Psoas muscle (tissue), 8 donors: ENCODE results near the gene ATP1B1. TPM values are rescaled to one million over a fixed set of nuclear protein-coding genes. Genes with fewer than 3 reads are reported as not detected.

ENCODE experiments used
- ATAC-seq, 4 donors: fragments of 200-7000 bp; cut with Tn5 transposase; one replicate each; pipeline ENCODE4 v1.9.1; 2020; ENCODE audit warnings: moderate library complexity in 3 of 4, mild to moderate bottlenecking in 2 of 4
- DNase-seq, 2 donors: peaks; one replicate each; pipeline ENCODE4 v3.0.0-alpha.2; 2020
- H3K27ac ChIP-seq: fragments of 200-600 bp; one replicate; pipeline ENCODE4 v1.8.0; 2022
- H3K27me3 ChIP-seq, 3 donors: fragments of 200-600 bp in 1 of 3; one replicate each; pipeline versions ENCODE4 v1.6.1 to v1.8.0; 2013 to 2022; ENCODE audit warnings: low read length in 2 of 3, mild to moderate bottlenecking in 2 of 3, moderate library complexity in 1 of 3; ENCODE audit not compliant: insufficient read depth in 3 of 3
- H3K36me3 ChIP-seq, 2 donors: fragments of 200-600 bp in 1 of 2; one replicate each; pipeline versions ENCODE4 v1.6.1 to v1.8.0; 2013 to 2022; ENCODE audit warnings: low read depth in 1 of 2, mild to moderate bottlenecking in 1 of 2, moderate library complexity in 1 of 2; ENCODE audit not compliant: insufficient read depth in 1 of 2
- H3K4me1 ChIP-seq: fragments of 200-600 bp; one replicate; pipeline ENCODE4 v1.8.0; 2022
- H3K4me3 ChIP-seq: fragments of 200-600 bp; one replicate; pipeline ENCODE4 v1.8.0; 2022; ENCODE audit warnings: mild to moderate bottlenecking
- H3K9me3 ChIP-seq: fragments of 200-600 bp; one replicate; pipeline ENCODE4 v1.8.0; 2022
- CTCF ChIP-seq: fragments of 200-600 bp; IDR thresholded peaks from one replicate; pipeline ENCODE4 v1.8.0; 2022; ENCODE audit warnings: antibody characterized with exemption
- WGBS, 3 donors: extraction: QIAGEN DNeasy Blood & Tissue Kit; methylation state at CpG; one replicate each; pipeline versions ENCODE4 v1.1.6 to v1.1.7; 2013; 5-methylcytosine and 5-hydroxymethylcytosine counted together
- intact Hi-C, 2 donors: fragments of 100-400 bp; cut with DNase I; formaldehyde crosslinking; loops; one replicate each; pipeline versions ENCODE4 v1.11.0 to v1.14.2; 2022
- long read RNA-seq, 2 donors: library from polyadenylated mRNA; unstranded; transcript quantifications; one replicate each; pipeline ENCODE4 v2.0.0, GENCODE V29; 2021
- polyA plus RNA-seq, 3 donors: library from polyadenylated mRNA; stranded (reverse); fragments of 200-250 nt; gene quantifications; one replicate each; pipeline ENCODE4 v1.2.3, GENCODE V29; 2013
- total RNA-seq, 4 donors: library from RNA; stranded (reverse); fragmentation: NEBNext Ultra II Directional in 2 of 4; extraction: Animal tissue kit (Norgen Biotek cat#: 25700) in 2 of 4; gene quantifications; one replicate each; pipeline versions ENCODE4 v1.2.1 to v1.2.4, GENCODE V29; 2021 to 2023
- donor health status: healthy with polysubstance abuse.
- donor health status: DM: no; HTN: no; CAD: no; lungs with moderate emphysema.
- donor health status: Bipolar disorder and iron deficiency.
- donor health status: healthy.
- donor health status: DM: yes; HTN: yes; CAD: no.
- donor health status: DM: no; HTN: no; CAD: no.
- donor health status: DM: no; HTN: no; CAD: no.
- donor health status: DM: yes; HTN: yes; CAD: no.

ATP1B1 gene
- total RNA-seq (1,000 to 10,000 TPM in 2 of 4 donors, 100 to 1,000 TPM in 2; 290 to 1,098 (median 779) TPM), polyA plus RNA-seq (100 to 1,000 TPM; 176 to 263 (median 228) TPM)
- long read RNA-seq, donor 1, transcript ATP1B1-201 (6 exons, 1,883 nt), result major isoform, 33 of 55 reads
- long read RNA-seq, donor 1, partial matches to known transcripts, result 16 of 55 reads
- long read RNA-seq, donor 1, other reads (novel, unspliced or antisense), result 6 of 55 reads
- long read RNA-seq, donor 2, transcript ATP1B1-201 (6 exons, 1,883 nt), result major isoform, 91 of 144 reads
- long read RNA-seq, donor 2, partial matches to known transcripts, result 41 of 144 reads
- long read RNA-seq, donor 2, other reads (novel, unspliced or antisense), result 12 of 144 reads

- WGBS, 3 donors, result 0 to 1% (median 0%) methylated on average over 40 to 100 of the region's 100 CpGs
- peaks cover 24% of the 10 kb centered on the region for H3K4me1 ChIP-seq
Observed at GRCh38 chr1:169106095-169106920, at the start of gene ATP1B1. Gene ATP1B1, plus strand, starts transcription at chr1:169106690. Its CDS starts 140 bp downstream, at chr1:169106830.

GRCh38 chr1:169059421-169059820 lies 47.1 kb upstream of the ATP1B1 start:
- DNase-seq (no peak), ATAC-seq (peak in 1 of 4 donors; percentile 38)
- H3K4me1 ChIP-seq, result peaks cover 8% of the 10 kb centered on the region
- no peaks in the 10 kb centered on the region for H3K27me3 ChIP-seq
- peaks cover 4% of the 10 kb centered on the region for H3K9me3 ChIP-seq
- WGBS, 3 donors, result 78 to 87% (median 81%) methylated on average over 1 of the region's 1 CpG
- intact Hi-C loops, result no loop called here
- no peak for TF ChIP-seq CTCF
- H3K4me3 ChIP-seq, result no peak overlapping the region
- no peaks in the 10 kb centered on the region for H3K36me3 ChIP-seq
- no peak overlapping the region for H3K27ac ChIP-seq

More at GRCh38 chr1:169106095-169106920, at the start of gene ATP1B1:
- H3K27ac ChIP-seq, result peak within 1 kb of the TSS; percentile 96
- intact Hi-C loops, result loop anchor here (2.0 to 10.0 kb wide), 5 partner anchors 212 to 642 kb away; no protein-coding TSS in a partner anchor
- H3K4me3 ChIP-seq, result peak within 1 kb of the TSS; percentile 100
- H3K9me3 ChIP-seq, result no peaks in the 10 kb centered on the region
- no peaks in the 10 kb centered on the region for H3K27me3 ChIP-seq
- peak; percentile 63 for TF ChIP-seq CTCF
- peaks cover 0 to 33% of the 10 kb centered on the region in 2 donors for H3K36me3 ChIP-seq
- ATAC-seq, result peak; percentile 74 to 85 (median 80)
- peak; percentile 89 to 95 for DNase-seq

GRCh38 chr1:169060043-169060722 lies 46.3 kb upstream of the ATP1B1 start:
- TF ChIP-seq CTCF, result no peak
- Histone ChIP-seq H3K36me3 (no peaks in the 10 kb centered on the region), H3K27me3 (no peaks in the 10 kb centered on the region), H3K4me1 (peaks cover 8% of the 10 kb centered on the region), H3K27ac (peak overlapping the region; percentile 3), H3K9me3 (peaks cover 4% of the 10 kb centered on the region), H3K4me3 (no peak overlapping the region)
- WGBS, 3 donors, result 57 to 75% (median 67%) methylated on average over 9 of the region's 9 CpGs
- intact Hi-C loops, result no loop called here
- DNase-seq (peak; percentile 26 to 63), ATAC-seq (peak; percentile 48 to 88 (median 78))

DNA sequence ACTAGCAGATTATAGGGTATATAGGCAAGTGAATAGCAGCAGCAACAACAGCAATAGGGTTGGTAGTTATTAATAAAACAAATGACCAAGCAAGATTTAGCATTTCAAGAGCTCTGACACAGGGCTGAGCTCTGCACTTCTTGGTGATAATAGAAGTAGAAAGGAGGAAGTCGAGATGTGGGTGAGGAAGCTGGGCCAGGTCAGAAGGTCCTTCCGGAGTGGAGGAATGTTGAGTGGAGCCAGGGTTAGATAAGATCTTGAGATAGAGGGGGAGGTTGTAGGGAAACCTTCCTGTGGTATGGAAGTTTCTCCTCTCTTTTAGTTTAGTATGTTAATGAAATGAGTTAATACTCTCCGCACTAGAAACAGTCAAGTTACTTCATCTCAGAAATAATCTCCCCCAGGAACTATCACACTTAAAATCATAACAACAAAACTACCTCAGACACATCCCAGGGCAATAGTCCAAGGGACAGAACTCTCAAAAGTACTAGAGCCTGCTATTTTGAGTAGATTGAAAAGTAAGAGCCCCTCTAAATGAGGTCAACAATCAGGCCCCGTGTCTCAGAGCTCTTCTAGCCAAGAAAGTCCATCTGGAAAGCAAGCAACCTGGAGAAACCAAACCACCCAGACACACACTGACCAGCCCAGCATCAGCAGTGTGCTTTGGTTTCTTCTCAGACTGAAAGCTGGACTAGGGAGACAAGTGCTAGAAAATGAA lies 45.4 kb upstream of the ATP1B1 start:
- peak overlapping the region; percentile 3 for H3K27ac ChIP-seq
- no peak overlapping the region for H3K4me3 ChIP-seq
- peaks cover 8% of the 10 kb centered on the region for H3K4me1 ChIP-seq
- ATAC-seq (peak in 3 of 4 donors; percentile 52 to 66 (median 60)), DNase-seq (no peak)
- no peaks in the 10 kb centered on the region for H3K27me3 ChIP-seq
- 48 to 66% (median 59%) methylated on average over 4 of the region's 4 CpGs for WGBS, 3 donors
- intact Hi-C loops, result no loop called here
- no peak for TF ChIP-seq CTCF
- H3K9me3 ChIP-seq, result peaks cover 4% of the 10 kb centered on the region
- H3K36me3 ChIP-seq, result no peaks in the 10 kb centered on the region
